SIG-M5 (cell line): ENCODE measurements around the gene ISCU.
A peak's percentile ranks its signal among the peaks of the same experiment; 100 is the strongest.

ENCODE experiments used
- DNase-seq: peaks from one replicate; lab custom pipeline; 2025; lab: John Stamatoyannopoulos, UW

ISCU gene

GRCh38 chr12:108562348-108563135 is at the start of gene ISCU:
ISCU (plus strand) TSS chr12:108562596; CDS start chr12:108562623, 27 bp downstream.
- peak; percentile 73 for DNase-seq

GRCh38 chr12:108514468-108514972 is 47.9 kb upstream of the ISCU start:
- DNase-seq: no peak

GRCh38 chr12:108514973-108515814 is 47.2 kb upstream of the ISCU start, which contains the start of gene FICD:
FICD (plus strand) TSS chr12:108515277; CDS start chr12:108516973, 1,696 bp downstream.
- DNase-seq: peak; percentile 96

GRCh38 chr12:108515916-108516315 is 46.5 kb upstream of the ISCU start:
- DNase-seq: no peak

- DNase-seq: no peak
Observed at GRCh38 chr12:108516511-108517275, 45.7 kb upstream of the ISCU start.

- DNase-seq: no peak
Observed at GRCh38 chr12:108517288-108518100, 44.9 kb upstream of the ISCU start.

- no peak for DNase-seq
Observed at GRCh38 chr12:108518101-108518715, 44.2 kb upstream of the ISCU start.

GRCh38 chr12:108518716-108519496 is 43.5 kb upstream of the ISCU start:
- no peak for DNase-seq

GRCh38 chr12:108519558-108519957 is 42.8 kb upstream of the ISCU start:
- no peak for DNase-seq

- no peak for DNase-seq
Observed at GRCh38 chr12:108523365-108523764, 39.0 kb upstream of the ISCU start.

GRCh38 chr12:108525681-108526080 is 36.7 kb upstream of the ISCU start:
- DNase-seq: no peak

- no peak for DNase-seq
Observed at GRCh38 chr12:108526482-108527165, 35.8 kb upstream of the ISCU start.

- DNase-seq: no peak
Observed at GRCh38 chr12:108527166-108527496, 35.3 kb upstream of the ISCU start.

GRCh38 chr12:108530161-108530560 is 32.2 kb upstream of the ISCU start:
- DNase-seq: no peak

GRCh38 chr12:108531929-108532848 is 30.2 kb upstream of the ISCU start:
- DNase-seq: no peak

GRCh38 chr12:108538146-108538545 is 24.2 kb upstream of the ISCU start:
- no peak for DNase-seq

GRCh38 chr12:108538616-108539195 is 23.7 kb upstream of the ISCU start:
- DNase-seq: no peak

- DNase-seq: no peak
Observed at GRCh38 chr12:108542320-108542719, 20.1 kb upstream of the ISCU start.
